ENCODE data around the gene CCDC183.
"Not testable (repeated sequence)": the region's sequence is repeated elsewhere in the genome, so short reads cannot be mapped to it uniquely, and the experiment has no call there.

Gene CCDC183

GRCh38 chr9:136831720-136832104 is 35.6 kb downstream of the CCDC183 start:
- no peaks in the 10 kb centered on the region for H3K9me3 ChIP-seq (replicated peaks; ENCODE audit: low read length)
- H3K4me3 ChIP-seq (ENCODE audit: low read length): no peak overlapping the region
- H3K9ac ChIP-seq (ENCODE audit: low read depth, low read length): no peak overlapping the region
- no peaks in the 10 kb centered on the region for H3K4me1 ChIP-seq (ENCODE audit: control insufficient read depth, insufficient read depth, low read length)
- H3K27me3 ChIP-seq (ENCODE audit: control insufficient read depth, insufficient read depth, low read length): no peaks in the 10 kb centered on the region
- H3K36me3 ChIP-seq (ENCODE audit: insufficient read depth, low read length): peaks cover 40% of the 10 kb centered on the region
- no peak overlapping the region for H3K4me2 ChIP-seq (ENCODE audit: low read length)

DNA sequence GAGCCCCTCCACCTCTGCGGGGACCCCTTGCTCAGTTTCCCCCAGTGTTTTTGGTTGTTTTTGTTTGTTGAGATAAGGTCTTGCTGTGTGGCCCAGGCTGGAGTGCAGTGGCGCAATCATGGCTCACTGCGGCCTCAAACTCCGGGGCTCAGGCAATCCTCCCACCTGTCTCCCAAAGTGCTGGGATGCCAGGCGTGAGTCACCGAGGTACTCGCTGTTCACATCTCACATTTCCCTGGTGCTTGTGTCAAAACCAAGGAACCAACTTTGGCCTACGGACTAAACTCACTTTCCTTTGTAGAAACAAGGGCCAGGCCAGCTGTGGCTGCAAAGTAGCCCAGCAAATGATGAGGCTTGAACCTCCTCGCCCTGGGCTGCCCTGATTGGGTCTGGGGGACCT is 36.4 kb downstream of the CCDC183 start:
- H3K36me3 ChIP-seq (ENCODE audit: insufficient read depth, low read length): peaks cover 38% of the 10 kb centered on the region
- no peak overlapping the region for H3K4me2 ChIP-seq (ENCODE audit: low read length)
- no peaks in the 10 kb centered on the region for H3K9me3 ChIP-seq (replicated peaks; ENCODE audit: low read length)
- no peaks in the 10 kb centered on the region for H3K4me1 ChIP-seq (ENCODE audit: control insufficient read depth, insufficient read depth, low read length)
- H3K27me3 ChIP-seq (ENCODE audit: control insufficient read depth, insufficient read depth, low read length): no peaks in the 10 kb centered on the region
- no peak overlapping the region for H3K9ac ChIP-seq (ENCODE audit: low read depth, low read length)
- no peak overlapping the region for H3K4me3 ChIP-seq (ENCODE audit: low read length)

DNA sequence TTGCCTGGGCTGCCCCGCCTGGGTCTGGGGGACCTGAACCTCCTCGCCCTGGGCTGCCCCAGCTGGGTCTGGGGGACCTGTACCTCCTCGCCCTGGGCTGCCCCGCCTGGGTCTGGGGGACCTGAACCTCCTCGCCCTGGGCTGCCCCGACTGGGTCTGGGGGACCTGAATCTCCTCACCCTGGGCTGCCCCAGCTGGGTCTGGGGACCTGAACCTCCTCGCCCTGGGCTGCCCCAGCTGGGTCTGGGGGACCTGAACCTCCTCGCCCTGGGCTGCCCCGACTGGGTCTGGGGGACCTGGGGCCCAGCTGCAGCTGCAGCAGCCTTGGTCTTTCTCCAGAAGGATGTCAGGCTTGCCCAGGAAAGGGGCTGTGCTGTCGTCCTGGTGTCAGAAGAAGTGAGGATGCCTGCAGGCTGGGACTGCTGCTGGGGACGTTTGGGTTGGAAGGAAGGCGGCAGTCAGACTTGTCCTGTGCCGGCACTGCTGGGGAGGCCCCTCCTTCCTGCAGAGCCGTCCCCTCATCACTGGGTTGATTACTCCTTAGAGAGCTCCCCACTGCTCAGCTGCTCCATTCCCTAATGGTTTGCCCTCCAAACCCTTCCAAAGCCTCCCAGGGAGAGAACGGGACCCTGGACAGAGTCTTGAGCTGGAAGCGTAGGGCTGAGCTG is 37.4 kb downstream of the CCDC183 start:
- H3K9ac ChIP-seq (ENCODE audit: low read depth, low read length); H3K27me3 ChIP-seq (ENCODE audit: control insufficient read depth, insufficient read depth, low read length); H3K4me1 ChIP-seq (ENCODE audit: control insufficient read depth, insufficient read depth, low read length); H3K4me2 ChIP-seq (ENCODE audit: low read length); H3K4me3 ChIP-seq (ENCODE audit: low read length); H3K9me3 ChIP-seq (replicated peaks; ENCODE audit: low read length): not testable (repeated sequence)
- peaks cover 38% of the 10 kb centered on the region for H3K36me3 ChIP-seq (ENCODE audit: insufficient read depth, low read length)

GRCh38 chr9:136835162-136835931 is 39.2 kb downstream of the CCDC183 start:
- no peak overlapping the region for H3K4me2 ChIP-seq (ENCODE audit: low read length)
- no peaks in the 10 kb centered on the region for H3K27me3 ChIP-seq (ENCODE audit: control insufficient read depth, insufficient read depth, low read length)
- H3K4me1 ChIP-seq (ENCODE audit: control insufficient read depth, insufficient read depth, low read length): peaks cover 14% of the 10 kb centered on the region
- peaks cover 33% of the 10 kb centered on the region for H3K36me3 ChIP-seq (ENCODE audit: insufficient read depth, low read length)
- H3K9me3 ChIP-seq (replicated peaks; ENCODE audit: low read length): no peaks in the 10 kb centered on the region
- H3K4me3 ChIP-seq (ENCODE audit: low read length): no peak overlapping the region
- H3K9ac ChIP-seq (ENCODE audit: low read depth, low read length): no peak overlapping the region

DNA sequence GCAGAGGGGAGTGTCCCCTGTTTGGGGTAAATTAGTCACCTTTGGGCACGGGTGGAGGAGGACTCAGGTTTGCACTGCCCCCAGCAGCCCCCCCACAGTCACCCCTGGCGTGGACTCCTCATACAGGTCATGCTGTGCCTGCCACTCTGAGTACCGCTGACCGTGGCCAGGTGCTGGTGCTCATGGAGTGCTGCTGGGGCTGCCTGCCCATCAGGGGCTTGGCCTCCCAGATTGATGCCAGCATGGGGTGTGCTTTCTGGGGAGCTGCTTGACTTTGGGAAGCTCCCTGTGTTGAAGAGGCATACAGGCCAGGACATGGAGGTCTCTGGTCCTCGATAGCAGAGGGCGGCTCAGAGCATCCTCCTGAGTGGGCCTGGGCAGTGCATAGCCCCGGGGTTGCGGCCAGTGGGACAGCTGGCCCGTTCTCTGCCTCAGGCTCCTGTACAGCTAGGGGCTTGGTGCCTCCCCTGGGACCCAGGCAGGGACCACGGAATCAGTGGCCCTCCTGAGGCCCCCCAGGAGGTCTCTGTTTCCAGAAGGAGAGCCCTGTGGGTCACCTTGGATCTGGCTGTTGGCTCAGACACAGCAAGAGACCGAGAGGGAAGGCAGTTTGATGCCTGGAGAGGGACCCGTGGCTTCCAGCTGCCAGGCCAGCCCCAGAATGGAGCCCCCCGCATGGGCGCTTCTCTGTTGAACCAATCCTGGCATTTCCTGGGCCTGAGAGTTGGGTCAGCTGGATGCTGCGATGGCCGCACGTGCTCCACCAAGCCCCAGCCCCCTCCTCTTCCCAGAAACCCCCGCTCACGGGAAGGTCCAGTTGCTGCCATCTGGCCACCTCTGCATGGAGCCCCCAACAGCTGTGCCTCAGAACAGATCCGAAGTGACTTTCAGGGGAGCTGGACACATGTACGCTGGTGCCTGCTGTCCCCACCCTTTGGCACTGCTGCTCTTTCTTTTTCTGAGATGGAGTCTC is 40.1 kb downstream of the CCDC183 start:
- peaks cover 22% of the 10 kb centered on the region for H3K4me1 ChIP-seq (ENCODE audit: control insufficient read depth, insufficient read depth, low read length)
- peaks cover 25% of the 10 kb centered on the region for H3K36me3 ChIP-seq (ENCODE audit: insufficient read depth, low read length)
- no peaks in the 10 kb centered on the region for H3K9me3 ChIP-seq (replicated peaks; ENCODE audit: low read length)
- no peaks in the 10 kb centered on the region for H3K27me3 ChIP-seq (ENCODE audit: control insufficient read depth, insufficient read depth, low read length)
- no peak overlapping the region for H3K4me2 ChIP-seq (ENCODE audit: low read length)
- no peak overlapping the region for H3K4me3 ChIP-seq (ENCODE audit: low read length)
- no peak overlapping the region for H3K9ac ChIP-seq (ENCODE audit: low read depth, low read length)

DNA sequence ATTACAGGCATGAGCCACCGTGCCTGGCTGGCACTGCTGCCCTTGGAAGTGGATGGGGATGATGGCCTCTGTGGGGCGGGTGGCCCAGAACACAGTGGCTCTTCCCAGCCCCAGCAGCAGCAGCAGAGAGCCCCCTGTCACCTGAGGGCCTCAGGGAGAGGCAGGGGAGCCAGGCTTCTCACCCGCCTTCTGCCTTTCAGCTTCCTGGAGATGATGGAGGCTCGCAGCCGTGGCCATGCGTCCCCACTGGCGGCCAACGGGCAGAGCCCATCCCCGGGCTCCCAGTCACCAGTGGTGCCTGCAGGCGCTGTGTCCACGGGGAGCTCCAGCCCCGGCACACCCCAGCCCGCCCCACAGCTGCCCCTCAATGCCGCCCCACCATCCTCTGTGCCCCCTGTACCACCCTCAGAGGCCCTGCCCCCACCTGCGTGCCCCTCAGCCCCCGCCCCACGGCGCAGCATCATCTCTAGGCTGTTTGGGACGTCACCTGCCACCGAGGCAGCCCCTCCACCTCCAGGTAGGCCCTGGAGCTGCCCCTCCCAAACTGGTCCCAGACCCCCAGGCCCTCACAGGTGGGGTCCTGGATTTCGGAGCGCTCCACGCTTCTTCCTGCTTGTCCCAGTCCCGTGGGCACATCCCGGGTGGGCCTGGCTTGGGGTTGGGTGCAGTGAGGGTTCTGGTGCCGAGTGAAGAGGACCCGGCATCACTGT is 41.2 kb downstream of the CCDC183 start:
- Histone ChIP-seq H3K4me2 (ENCODE audit: low read length) (no peak overlapping the region), H3K9ac (ENCODE audit: low read depth, low read length) (no peak overlapping the region), H3K9me3 (replicated peaks; ENCODE audit: low read length) (no peaks in the 10 kb centered on the region), H3K27me3 (ENCODE audit: control insufficient read depth, insufficient read depth, low read length) (no peaks in the 10 kb centered on the region), H3K4me3 (ENCODE audit: low read length) (no peak overlapping the region), H3K36me3 (ENCODE audit: insufficient read depth, low read length) (peaks cover 17% of the 10 kb centered on the region), H3K4me1 (ENCODE audit: control insufficient read depth, insufficient read depth, low read length) (peaks cover 33% of the 10 kb centered on the region)

- not testable (repeated sequence) for H3K9me3 ChIP-seq (replicated peaks; ENCODE audit: low read length); H3K9ac ChIP-seq (ENCODE audit: low read depth, low read length); H3K4me3 ChIP-seq (ENCODE audit: low read length); H3K27me3 ChIP-seq (ENCODE audit: control insufficient read depth, insufficient read depth, low read length); H3K4me2 ChIP-seq (ENCODE audit: low read length)
- Histone ChIP-seq H3K4me1 (ENCODE audit: control insufficient read depth, insufficient read depth, low read length) (peaks cover 35% of the 10 kb centered on the region), H3K36me3 (ENCODE audit: insufficient read depth, low read length) (peaks cover 12% of the 10 kb centered on the region)
Observed at GRCh38 chr9:136837856-136838277, 41.7 kb downstream of the CCDC183 start.

- H3K4me1 ChIP-seq (ENCODE audit: control insufficient read depth, insufficient read depth, low read length): peaks cover 42% of the 10 kb centered on the region
- H3K36me3 ChIP-seq (ENCODE audit: insufficient read depth, low read length): peaks cover 12% of the 10 kb centered on the region
- no peak overlapping the region for H3K4me2 ChIP-seq (ENCODE audit: low read length)
- H3K27me3 ChIP-seq (ENCODE audit: control insufficient read depth, insufficient read depth, low read length): no peaks in the 10 kb centered on the region
- H3K9ac ChIP-seq (ENCODE audit: low read depth, low read length): no peak overlapping the region
- H3K4me3 ChIP-seq (ENCODE audit: low read length): no peak overlapping the region
- H3K9me3 ChIP-seq (replicated peaks; ENCODE audit: low read length): no peaks in the 10 kb centered on the region
Observed at GRCh38 chr9:136838314-136839228, 42.4 kb downstream of the CCDC183 start.

- H3K36me3 ChIP-seq (ENCODE audit: insufficient read depth, low read length): peaks cover 12% of the 10 kb centered on the region
- H3K4me3 ChIP-seq (ENCODE audit: low read length): no peak overlapping the region
- H3K4me1 ChIP-seq (ENCODE audit: control insufficient read depth, insufficient read depth, low read length): peaks cover 44% of the 10 kb centered on the region
Observed at GRCh38 chr9:136839229-136840139, 43.3 kb downstream of the CCDC183 start.

More at GRCh38 chr9:136839229-136840139, 43.3 kb downstream of the CCDC183 start:
- Histone ChIP-seq H3K9me3 (replicated peaks; ENCODE audit: low read length) (no peaks in the 10 kb centered on the region), H3K27me3 (ENCODE audit: control insufficient read depth, insufficient read depth, low read length) (no peaks in the 10 kb centered on the region), H3K9ac (ENCODE audit: low read depth, low read length) (no peak overlapping the region), H3K4me2 (ENCODE audit: low read length) (peak overlapping the region; percentile 89)
